HPDE6-E6E7 (cell line): ENCODE measurements around the gene TBC1D22A.

Experiments used
- DNase-seq: peaks from one replicate; pipeline ENCODE4 v3.0.0; 2011; ENCODE audit warnings: missing footprints; ENCODE audit errors: extremely low spot score

The TBC1D22A gene

GRCh38 chr22:46737105-46737975 lies 25.1 kb upstream of the TBC1D22A start:
- DNase-seq, result no peak

GRCh38 chr22:46737976-46738646 lies 24.3 kb upstream of the TBC1D22A start, which contains the start of gene CERK:
Gene CERK, minus strand, starts transcription at chr22:46738252. Its CDS starts 104 bp downstream, at chr22:46738148.
- no peak for DNase-seq

DNA sequence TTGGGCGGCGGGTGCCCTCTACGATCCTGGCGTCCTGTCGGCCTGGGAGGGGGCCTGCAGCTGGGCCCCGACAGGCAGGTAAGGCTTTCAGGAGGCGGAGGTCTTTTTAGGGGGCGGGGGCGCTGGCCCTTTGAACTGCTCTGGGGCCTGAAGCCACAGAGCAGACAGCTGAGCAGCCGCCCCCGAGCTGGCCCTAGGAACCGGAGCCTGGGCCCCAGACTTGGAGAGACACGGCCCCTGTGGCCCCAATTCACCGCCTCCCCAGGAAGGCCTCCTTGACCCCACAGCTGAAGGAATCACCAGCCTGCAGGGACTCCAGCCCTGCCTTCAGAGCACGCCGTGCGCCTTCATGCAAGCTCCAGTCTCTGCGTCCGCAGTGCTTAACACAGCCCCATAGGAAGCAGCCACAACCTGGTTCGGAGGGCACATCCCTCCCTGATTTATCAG lies 23.8 kb upstream of the TBC1D22A start:
- DNase-seq, result no peak

GRCh38 chr22:46739094-46739870 lies 23.2 kb upstream of the TBC1D22A start:
- DNase-seq, result peak; percentile 93

DNA sequence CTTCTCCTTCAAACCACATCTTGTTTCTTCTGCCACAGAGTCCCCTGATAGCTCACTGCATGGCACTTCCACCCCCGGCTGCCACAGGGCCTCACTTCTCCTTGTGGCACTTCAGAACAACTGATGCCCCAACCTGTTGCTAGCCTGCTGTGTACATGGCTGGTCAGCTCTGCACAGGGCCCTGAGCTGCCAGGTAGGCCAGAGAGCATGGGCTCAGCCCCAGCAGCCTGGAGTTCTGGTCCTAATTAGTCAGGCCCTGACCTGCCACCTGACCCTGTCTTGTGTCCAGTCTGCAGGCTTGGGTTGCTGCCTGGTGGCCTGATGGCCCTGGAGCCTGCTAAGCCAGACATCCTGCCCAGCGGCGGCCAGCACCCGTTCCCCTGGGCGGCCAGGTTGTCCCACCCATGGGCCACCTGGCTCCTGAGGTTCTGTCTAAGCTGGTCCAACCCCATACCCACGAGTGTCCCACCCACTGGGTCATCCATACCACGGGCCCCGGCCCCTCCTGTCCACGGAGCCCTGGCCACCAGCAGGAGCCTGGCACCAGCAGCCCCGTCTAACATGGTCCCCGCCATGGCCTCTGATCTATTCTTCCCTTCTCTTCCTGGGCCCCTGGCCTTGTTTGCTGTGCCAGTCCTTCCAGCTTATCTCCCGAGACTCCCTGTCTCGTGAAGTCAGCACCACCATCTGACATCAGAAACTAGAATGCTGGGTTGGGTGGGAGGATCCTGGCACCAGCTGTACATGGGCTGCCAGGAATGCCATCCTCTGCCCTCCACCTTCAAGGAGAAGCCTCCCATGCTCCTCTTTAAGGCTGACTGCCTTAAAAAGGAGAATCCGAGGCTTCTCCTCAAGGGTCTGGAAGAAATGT lies 21.3 kb upstream of the TBC1D22A start:
- no peak for DNase-seq

DNA sequence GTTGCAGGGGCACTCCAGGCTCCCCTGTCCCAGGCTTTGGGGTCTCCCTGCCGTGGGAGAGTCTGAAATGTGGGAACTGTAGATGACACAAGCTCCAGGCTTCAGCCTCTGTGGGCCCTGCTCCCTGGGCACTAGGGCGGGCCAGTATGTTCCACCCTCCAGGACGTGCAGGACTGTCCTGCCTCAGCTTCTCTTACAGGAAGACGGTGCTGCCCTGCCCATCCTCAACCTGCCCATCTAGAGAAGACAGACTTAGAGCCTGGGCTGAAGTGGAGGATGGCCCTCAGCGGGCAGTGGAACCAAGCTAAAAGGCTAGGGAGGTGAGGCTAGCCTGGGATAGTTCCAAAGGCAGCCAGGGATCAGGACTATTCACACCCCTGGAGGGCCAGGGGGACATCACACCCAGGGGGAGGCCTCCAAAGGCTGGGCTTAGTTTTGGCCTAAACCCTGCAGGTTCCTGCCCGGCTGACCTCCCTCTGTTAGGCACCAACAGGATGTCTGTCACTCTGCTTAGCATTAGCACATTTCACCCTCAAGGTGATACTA lies 20.4 kb upstream of the TBC1D22A start:
- no peak for DNase-seq

DNA sequence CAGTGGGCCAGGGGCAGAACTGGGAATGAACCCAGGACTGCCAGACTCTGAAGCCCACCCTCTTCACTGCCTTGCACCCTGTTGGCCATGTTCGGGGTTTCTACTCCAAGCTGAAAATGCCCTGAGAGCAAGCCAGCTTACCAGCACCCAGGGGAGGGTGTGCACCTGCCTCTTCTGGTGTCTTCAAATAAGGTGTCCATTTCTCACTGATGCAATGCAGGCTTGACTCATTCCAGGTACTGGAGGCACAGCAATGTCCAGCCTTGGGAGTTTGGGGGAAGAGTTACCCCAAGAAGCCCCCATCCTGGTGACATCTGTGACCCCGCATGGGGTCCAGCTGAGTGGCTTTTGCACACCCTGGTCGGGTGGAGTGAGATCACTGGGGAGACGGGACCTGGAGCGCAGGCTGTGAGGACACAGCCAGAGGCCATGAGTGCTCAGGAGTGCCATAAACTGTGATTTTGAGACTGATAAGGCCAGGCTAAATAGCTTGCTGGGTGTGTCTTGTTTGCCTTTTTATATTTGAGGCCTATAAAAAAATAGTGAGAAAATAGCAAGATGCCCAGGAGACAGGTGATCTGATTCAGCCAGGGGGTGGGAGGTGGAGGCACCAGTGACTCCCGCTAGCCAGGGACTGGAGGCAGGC lies 19.8 kb upstream of the TBC1D22A start:
- no peak for DNase-seq

DNA sequence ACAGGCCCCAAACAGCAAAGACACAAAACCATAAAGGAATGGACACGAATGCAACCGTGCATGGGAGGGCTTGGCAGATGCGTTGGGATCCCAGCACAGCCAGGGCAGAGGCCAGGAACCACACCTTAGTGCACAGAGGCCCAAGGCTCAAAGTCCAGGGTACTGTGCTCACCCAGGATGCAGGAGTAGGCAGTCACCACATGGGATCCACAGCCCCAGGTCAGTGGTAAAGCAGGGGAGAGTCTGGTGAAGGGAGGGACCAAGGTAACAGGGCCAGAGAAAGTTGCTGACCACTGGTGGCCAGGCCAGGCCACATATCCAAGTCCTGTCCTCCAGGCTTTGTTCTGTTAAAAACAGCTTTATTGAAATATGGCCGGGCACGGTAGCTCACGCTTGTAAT lies 17.9 kb upstream of the TBC1D22A start:
- DNase-seq, result no peak

- DNase-seq, result no peak
These were observed 16.3 kb upstream of the TBC1D22A start for GRCh38 chr22:46746192-46746591.

DNA sequence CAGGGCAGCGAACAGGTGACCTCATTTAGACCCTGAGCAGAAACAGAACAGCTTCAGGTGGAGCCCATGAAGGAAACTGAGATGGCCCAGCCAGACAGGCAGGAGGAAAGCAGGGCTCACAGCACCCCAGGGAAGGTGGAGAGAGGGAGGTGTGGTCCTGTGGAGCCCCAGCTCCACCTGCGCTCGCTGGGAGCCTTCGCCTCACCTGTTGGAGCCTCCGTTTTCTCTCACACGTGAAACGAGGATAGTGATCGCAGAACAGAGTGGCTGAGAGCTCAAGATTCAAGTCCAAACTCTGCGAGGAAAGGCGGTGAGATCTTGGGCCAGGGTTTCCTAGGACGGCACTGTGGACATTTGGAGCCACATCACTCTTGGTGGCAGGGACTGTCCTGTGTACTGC lies 15.8 kb upstream of the TBC1D22A start:
- DNase-seq, result no peak

DNA sequence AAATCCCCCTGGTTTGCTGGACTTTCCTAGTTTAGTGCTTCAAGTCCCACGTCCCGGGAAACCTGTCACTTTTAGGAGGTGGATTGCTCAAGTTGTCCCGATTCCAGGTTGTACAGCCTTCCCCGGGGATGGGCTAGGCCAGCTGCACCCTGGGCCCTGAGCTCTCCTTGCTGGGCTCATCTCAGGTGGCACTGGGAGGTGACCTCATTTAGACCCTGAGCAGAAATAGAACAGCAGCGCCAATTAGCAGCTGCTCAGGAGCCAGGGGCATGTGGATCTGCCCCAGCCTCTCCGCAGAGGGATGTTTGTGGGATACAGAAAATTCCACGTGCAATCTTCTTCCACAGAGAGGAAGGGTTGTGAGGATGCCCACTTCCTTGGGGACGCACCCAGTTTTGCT lies 14.8 kb upstream of the TBC1D22A start:
- no peak for DNase-seq

- DNase-seq, result no peak
These were observed 14.1 kb upstream of the TBC1D22A start for GRCh38 chr22:46748206-46748907.

DNA sequence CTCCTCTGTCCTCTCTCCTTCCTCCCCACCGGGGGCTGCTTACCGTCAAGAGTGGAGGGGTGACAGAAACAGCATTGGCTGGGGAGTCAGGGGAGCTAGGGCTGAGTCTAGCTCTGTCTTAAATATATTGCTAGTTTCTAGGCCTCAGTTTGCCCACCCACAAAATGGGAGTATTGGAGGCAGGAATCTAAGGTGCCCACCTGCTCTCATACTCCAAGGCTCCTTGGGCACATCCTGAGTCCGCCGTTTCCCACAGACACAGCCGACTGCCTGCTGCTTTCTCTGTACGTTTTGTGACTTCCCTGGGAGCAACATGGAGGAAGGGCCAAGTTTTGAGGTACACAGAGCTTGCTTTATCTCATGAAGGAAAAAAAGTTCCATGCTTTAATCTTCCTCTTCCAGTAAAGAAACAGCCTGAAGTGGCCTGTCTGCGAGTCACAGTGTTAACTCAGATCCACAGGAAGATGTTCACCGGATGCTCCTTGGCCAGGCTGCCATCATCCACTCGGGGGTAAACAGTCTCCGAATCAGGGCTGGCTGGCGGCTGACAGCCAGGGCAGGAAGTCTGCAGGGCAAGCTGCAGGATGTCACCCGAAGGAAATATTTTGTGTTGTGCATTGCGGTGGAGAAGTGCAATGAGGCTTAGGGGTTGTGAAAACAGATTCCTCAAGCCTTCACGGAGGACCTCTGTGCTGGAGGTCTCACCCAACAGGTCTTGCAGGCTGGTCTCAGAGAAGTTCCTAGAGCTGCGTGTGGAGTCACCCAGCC lies 13.4 kb upstream of the TBC1D22A start:
- no peak for DNase-seq

GRCh38 chr22:46749682-46750529 lies 12.5 kb upstream of the TBC1D22A start:
- DNase-seq, result no peak

- no peak for DNase-seq
These were observed 12.0 kb upstream of the TBC1D22A start for GRCh38 chr22:46750530-46750800.

DNA sequence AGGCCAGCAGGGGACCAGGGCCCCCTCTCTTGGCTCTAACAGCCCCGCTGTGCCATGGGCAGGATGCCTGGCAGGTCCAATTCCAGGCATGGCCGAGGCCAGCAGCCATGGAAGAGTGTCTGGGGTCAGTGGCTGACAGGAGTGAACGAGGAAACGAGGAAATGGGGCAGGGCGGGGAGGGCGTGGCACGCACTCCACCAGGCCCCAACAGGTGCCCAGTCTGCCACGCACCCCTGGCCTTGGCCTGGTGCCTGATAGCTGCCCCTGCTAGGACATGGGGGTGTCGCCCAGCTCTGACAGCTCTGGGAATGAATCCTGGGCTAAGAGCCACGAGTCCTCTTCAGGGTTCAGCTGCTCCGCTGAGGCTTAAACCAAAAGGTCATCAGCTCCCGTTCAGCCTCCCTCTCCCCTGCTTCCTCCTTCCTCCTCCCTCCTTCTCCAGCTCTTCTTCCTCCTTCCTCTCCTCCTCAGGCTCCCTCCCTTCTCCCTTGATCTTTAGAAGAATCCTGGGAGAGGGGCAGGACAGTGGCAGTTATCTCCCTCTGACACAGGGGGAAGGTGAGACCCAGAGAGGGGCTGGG lies 11.5 kb upstream of the TBC1D22A start:
- no peak for DNase-seq

GRCh38 chr22:46752286-46752987 lies 10.0 kb upstream of the TBC1D22A start:
- no peak for DNase-seq

- DNase-seq, result no peak
These were observed 9.5 kb upstream of the TBC1D22A start for GRCh38 chr22:46752988-46753310.
